WI38 (cell line): Measurements from ENCODE around the gene SLC8A3.

Experiments used
- H3K4me3 ChIP-seq: 2 replicates; pipeline ENCODE4 v1.5.1; 2011; ENCODE audit warnings: low read depth, mild to moderate bottlenecking, control low read depth, low read length
- TF ChIP-seq, protein P1 (sequence below): IDR thresholded peaks from 2 replicates; pipeline ENCODE4 v1.5.1; 2012; ENCODE audit warnings: low read depth, mild to moderate bottlenecking, control low read depth, low read length

The SLC8A3 gene

DNA sequence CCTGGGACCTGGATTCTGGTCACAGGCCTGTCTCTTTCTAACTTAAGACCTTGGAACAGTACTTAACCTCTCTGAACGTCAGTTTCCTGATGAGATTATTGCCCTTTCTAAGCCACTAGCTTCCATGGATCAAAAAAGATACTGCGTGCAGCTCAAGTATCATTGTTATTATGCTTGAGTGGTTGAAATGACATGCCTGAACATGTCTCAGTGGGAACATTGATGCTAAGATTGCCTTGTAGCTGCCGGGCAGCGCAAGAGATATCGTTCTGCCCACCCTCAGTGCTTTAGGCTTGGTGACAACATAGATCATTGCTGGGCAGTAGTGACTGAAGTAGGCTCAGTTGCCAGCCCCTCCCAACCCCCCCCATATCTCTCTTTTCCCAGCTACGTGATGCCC is 177.7 kb downstream of the SLC8A3 start:
- H3K4me3 ChIP-seq, result no peak overlapping the region
- TF ChIP-seq, protein P1, sequence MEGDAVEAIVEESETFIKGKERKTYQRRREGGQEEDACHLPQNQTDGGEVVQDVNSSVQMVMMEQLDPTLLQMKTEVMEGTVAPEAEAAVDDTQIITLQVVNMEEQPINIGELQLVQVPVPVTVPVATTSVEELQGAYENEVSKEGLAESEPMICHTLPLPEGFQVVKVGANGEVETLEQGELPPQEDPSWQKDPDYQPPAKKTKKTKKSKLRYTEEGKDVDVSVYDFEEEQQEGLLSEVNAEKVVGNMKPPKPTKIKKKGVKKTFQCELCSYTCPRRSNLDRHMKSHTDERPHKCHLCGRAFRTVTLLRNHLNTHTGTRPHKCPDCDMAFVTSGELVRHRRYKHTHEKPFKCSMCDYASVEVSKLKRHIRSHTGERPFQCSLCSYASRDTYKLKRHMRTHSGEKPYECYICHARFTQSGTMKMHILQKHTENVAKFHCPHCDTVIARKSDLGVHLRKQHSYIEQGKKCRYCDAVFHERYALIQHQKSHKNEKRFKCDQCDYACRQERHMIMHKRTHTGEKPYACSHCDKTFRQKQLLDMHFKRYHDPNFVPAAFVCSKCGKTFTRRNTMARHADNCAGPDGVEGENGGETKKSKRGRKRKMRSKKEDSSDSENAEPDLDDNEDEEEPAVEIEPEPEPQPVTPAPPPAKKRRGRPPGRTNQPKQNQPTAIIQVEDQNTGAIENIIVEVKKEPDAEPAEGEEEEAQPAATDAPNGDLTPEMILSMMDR, result no peak

DNA sequence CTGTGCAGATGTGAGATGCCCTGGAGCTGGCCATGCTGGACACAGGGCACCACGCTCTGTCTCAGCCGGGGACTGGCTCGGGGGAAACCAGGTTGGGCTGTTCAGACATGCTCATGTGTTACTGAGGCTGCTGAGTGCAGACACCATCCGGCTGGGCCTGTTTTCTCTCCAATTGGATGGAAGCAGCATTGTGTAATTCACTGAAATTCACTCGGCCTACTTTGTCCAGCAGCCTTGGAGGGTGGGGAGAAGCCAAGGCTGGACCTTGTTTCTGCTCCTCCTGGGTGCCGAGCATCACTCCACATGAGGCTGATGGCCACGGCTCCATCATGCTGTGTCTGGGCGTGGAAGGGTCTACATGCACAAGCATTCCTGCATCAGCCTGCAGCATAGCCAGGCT is 178.8 kb downstream of the SLC8A3 start:
- H3K4me3 ChIP-seq, result no peak overlapping the region
- TF ChIP-seq, protein P1, result no peak

DNA sequence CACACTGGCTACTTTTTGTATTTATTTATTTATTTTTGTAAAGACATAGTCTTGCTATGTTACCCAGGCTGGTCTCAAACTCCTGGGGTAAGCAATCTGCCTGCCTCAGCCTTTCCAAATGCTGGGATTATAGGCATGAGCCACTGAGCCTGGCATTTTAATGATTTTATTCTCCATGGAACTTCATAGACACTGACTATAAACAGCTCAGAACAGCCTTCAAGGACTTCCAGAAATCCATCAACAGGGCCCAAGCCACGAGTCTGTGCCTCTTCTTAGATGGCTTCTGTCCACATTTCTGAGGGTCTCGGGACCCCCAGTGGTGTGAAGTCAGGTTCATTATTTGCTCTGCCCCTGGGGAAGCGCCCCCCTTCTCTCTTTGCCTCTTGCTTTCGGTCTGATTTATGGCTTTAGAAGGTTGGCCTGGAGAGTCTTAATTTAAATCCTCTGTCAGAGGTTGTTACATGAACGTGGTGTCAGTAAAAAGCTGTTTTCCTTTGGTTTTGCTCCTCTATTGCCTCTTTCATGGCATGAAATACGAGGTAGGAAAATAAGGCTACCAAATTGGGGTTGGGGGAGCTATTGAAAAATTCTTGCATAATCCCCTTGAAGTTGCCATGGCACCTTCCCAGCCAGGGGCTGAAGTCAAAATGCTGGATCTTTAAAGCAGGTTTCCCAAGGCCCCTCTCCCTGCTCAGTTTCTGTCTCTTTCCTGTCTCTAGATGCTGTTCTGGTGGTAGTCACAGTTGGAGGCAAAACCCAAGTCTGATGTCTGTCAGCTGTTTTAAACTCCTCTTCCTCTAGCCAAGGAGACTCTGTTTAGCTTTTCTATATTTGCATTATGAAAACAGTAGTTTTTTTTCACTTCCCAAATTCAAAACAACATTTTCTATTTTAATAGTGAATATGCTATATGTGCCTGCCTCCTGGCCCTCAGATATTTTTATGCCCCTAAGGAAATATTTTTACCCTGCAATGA is 180.2 kb downstream of the SLC8A3 start:
- no peak overlapping the region for H3K4me3 ChIP-seq
- TF ChIP-seq, protein P1, result no peak

DNA sequence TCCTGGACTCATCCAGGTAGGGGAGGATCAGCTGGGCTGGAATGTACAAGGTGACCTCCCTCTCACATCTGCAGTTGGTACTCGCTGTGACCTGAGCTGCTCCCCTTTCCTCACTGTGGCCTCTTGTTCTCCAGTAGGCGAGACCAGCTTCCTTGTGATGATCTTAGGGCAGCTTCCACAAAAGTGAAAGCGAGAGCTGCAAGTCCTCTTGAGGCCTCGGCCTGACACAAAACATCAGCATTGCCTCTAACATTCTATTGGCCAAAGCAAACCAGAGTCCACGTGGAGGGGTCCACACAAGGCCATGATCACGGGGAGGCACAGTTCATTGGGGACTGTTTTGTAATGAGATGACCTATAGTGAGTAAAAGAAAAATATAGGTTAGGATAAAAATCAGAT is 182.1 kb downstream of the SLC8A3 start:
- H3K4me3 ChIP-seq, result no peak overlapping the region
- TF ChIP-seq, protein P1, result no peak

DNA sequence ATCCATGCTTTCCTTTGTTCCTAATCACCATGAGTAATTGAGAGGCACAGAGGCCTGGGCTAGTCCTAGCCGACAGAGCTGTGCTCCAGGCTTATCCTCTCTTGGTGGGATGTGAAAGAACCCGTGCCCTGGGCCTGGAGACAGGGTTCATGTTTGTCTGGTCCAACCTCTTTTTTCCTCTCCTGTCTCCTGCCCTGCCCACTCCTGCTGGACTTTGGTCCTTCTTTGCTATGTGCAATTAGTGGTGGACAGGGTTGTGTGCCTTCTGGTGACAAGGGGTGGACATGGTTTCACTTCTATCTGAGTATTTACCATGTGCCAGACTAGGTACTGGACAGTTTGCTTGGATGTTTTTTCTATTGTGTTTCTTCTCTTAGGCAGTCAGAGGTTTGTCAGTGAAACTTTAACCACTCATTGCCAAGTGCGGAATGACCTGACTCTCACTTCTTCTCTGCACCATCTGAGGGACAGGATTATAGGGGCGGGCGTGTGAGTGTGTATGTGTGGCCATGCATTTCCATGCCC is 183.4 kb downstream of the SLC8A3 start:
- no peak overlapping the region for H3K4me3 ChIP-seq
- TF ChIP-seq, protein P1, result no peak

DNA sequence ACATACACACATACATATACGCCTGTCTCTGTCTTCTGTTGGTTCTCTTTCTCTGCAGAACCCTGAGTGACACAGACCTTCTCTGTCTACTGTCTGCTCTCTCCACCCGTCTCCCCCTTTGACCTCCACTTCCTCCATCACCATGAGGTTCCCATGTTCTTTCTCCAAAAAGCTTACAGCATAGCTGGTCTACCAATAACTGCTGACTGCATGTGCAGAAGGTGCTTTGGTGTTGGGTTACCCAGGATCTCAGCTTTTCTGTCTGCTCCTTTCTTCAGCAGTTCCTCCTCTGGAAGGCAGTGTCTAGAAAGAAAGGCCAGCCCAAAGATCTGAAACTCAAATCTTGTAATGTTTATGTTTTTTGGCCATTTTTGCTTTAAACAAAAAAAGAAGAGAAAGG is 184.0 kb downstream of the SLC8A3 start:
- no peak overlapping the region for H3K4me3 ChIP-seq
- TF ChIP-seq, protein P1, result no peak

DNA sequence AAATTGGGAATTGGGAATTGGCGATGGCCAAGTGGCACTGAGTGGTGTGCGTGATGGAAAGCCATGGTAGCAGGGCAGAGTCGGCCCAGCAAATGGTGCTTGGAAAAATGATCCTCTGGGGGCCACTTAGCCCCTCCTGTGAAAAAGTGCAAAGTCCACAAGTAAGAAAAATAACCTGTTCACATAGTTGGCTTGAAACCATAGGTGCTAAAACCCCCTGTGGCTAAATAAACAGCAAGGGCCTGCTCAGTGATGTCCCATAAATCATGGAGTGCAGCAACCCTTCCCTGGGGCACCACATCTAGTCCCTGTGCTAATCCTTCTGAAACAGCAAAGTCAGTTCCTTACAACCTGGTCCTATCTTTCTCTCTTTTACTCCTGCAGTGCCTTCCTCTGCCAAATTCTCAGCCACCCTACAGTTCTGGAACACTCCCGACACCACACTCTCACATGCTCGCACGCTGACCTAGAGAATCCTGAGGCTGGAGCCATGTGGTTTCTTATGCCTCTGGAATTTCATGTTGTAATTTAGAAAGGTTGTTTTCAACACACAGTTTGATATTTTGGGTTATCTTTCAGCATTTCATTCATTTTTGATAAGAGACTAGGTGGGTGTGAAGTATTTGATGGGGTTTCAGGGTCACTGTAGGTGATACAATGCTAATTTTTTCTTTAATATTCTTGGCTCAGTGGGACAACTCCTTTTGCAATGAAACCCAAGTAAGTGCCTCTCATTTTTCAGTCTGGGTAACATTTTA is 186.0 kb downstream of the SLC8A3 start:
- H3K4me3 ChIP-seq, result no peak overlapping the region
- TF ChIP-seq, protein P1, result no peak
